Measurements from ENCODE around the gene AP1S1.

DNA sequence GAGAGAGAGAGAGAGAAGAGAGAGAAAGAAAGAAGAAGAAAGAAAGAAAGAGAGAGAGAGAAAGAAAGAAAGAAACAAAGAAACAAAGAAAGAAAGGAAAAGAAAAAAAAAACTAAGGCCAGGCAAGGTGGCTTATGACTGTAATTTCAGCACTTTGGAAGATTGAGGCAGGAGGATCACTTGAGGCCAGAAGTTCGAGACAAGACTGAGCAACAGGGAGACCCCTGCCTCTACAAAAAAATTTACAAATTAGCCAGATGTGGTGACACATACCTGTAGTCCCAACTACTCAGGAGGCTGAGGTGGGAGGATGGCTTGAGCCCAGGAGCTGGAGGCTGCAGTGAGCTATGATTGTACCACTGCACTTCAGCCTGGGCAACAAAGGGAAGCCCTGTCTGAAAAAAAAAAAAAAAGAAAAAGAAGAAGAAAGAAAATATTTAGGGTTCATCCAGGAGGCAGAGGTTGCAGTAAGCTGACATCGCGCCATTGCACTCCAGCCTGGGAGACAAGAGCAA lies 24.6 kb upstream of the AP1S1 start:
- TF ChIP-seq, protein P1, sequence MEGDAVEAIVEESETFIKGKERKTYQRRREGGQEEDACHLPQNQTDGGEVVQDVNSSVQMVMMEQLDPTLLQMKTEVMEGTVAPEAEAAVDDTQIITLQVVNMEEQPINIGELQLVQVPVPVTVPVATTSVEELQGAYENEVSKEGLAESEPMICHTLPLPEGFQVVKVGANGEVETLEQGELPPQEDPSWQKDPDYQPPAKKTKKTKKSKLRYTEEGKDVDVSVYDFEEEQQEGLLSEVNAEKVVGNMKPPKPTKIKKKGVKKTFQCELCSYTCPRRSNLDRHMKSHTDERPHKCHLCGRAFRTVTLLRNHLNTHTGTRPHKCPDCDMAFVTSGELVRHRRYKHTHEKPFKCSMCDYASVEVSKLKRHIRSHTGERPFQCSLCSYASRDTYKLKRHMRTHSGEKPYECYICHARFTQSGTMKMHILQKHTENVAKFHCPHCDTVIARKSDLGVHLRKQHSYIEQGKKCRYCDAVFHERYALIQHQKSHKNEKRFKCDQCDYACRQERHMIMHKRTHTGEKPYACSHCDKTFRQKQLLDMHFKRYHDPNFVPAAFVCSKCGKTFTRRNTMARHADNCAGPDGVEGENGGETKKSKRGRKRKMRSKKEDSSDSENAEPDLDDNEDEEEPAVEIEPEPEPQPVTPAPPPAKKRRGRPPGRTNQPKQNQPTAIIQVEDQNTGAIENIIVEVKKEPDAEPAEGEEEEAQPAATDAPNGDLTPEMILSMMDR (IDR thresholded peaks at IDR 0.05) = no peak
- TF ChIP-seq EZH2 (IDR thresholded peaks at IDR 0.05; ENCODE audit: borderline replicate concordance, insufficient read depth, low read depth, low read length, poor library complexity, severe bottlenecking) = no peak
